Calu3 (cell line): ENCODE data around the gene INSIG2. TPM values are rescaled to one million over a fixed set of nuclear protein-coding genes. Genes with fewer than 3 reads are reported as not detected.

Experiments
- BruUV-seq: library from RNA; stranded (reverse); fragments of 400-500 nt; replicated peaks from 2 replicates; lab custom pipeline; 2021; lab: Mats Ljungman, UMichigan
- CTCF ChIA-PET: fragments of 300-600 bp; sonication (Branson Sonifier 250); formaldehyde crosslinking; loops from one replicate; lab custom pipeline; 2022; ENCODE audit warnings: antibody characterized with exemption; lab: Charles Lee
- DNase-seq: peaks from one replicate; pipeline ENCODE4 v3.0.0; 2022
- H3K27ac Mint-ChIP-seq: one replicate; pipeline ENCODE4 v1.8.0; 2022; ENCODE audit warnings: mixed read lengths; ENCODE audit not compliant: unreplicated experiment
- H3K27me3 Mint-ChIP-seq: one replicate; pipeline ENCODE4 v1.8.0; 2022; ENCODE audit warnings: mixed read lengths; ENCODE audit not compliant: unreplicated experiment
- H3K36me3 Mint-ChIP-seq: one replicate; pipeline ENCODE4 v1.8.0; 2022; ENCODE audit warnings: mild to moderate bottlenecking, moderate library complexity, mixed read lengths; ENCODE audit not compliant: insufficient read depth, unreplicated experiment
- H3K4me1 Mint-ChIP-seq: one replicate; pipeline ENCODE4 v1.8.0; 2022; ENCODE audit warnings: mild to moderate bottlenecking, low read depth, mixed read lengths; ENCODE audit not compliant: unreplicated experiment
- H3K4me3 Mint-ChIP-seq: one replicate; pipeline ENCODE4 v1.8.0; 2022; ENCODE audit warnings: mild to moderate bottlenecking, low read depth, moderate library complexity, mixed read lengths; ENCODE audit not compliant: unreplicated experiment
- H3K9me3 Mint-ChIP-seq: one replicate; pipeline ENCODE4 v1.8.0; 2022; ENCODE audit warnings: low read depth, mixed read lengths; ENCODE audit not compliant: unreplicated experiment
- CTCF ChIP-seq: fragments of 200-600 bp; IDR thresholded peaks from one replicate; pipeline ENCODE4 v1.8.0; 2022; ENCODE audit warnings: antibody characterized with exemption; ENCODE audit not compliant: unreplicated experiment
- intact Hi-C: fragments of 100-400 bp; cut with micrococcal nuclease; formaldehyde crosslinking; loops from one replicate; pipeline ENCODE4 v1.10.0; 2022; ENCODE audit not compliant: unreplicated experiment
- total RNA-seq: library from RNA; stranded (reverse); gene quantifications from 2 replicates; pipeline ENCODE4 v1.2.3, GENCODE V29; 2022

INSIG2 gene
- total RNA-seq, 1 experiment from 2014 or later = 67.1 TPM

- Mint-ChIP-seq H3K4me3 (no peak overlapping the region), H3K4me1 (peaks cover 57% of the 10 kb centered on the region), H3K9me3 (no peaks in the 10 kb centered on the region), H3K36me3 (no peaks in the 10 kb centered on the region), H3K27ac (no peak overlapping the region), H3K27me3 (no peaks in the 10 kb centered on the region)
- no TSS peak for BruUV-seq
- no peak for TF ChIP-seq CTCF
- CTCF ChIA-PET = no interaction called here
- DNase-seq = no peak
- intact Hi-C loops = loop anchor here (5.0 kb wide), 2 partner anchors 138 to 808 kb away; no protein-coding TSS in a partner anchor
Observed at GRCh38 chr2:118049140-118049815, 39.0 kb upstream of the INSIG2 start.

- TF ChIP-seq CTCF = no peak
- intact Hi-C loops = loop anchor here (5.0 kb wide), 2 partner anchors 138 to 808 kb away; no protein-coding TSS in a partner anchor
- H3K27me3 Mint-ChIP-seq = no peaks in the 10 kb centered on the region
- H3K9me3 Mint-ChIP-seq = no peaks in the 10 kb centered on the region
- no TSS peak for BruUV-seq
- H3K4me3 Mint-ChIP-seq = no peak overlapping the region
- H3K36me3 Mint-ChIP-seq = no peaks in the 10 kb centered on the region
- peaks cover 52% of the 10 kb centered on the region for H3K4me1 Mint-ChIP-seq
- no peak for DNase-seq
- no peak overlapping the region for H3K27ac Mint-ChIP-seq
- CTCF ChIA-PET = no interaction called here
Observed at GRCh38 chr2:118049816-118050140, 38.5 kb upstream of the INSIG2 start.

GRCh38 chr2:118050386-118050785 lies 37.9 kb upstream of the INSIG2 start:
- H3K27me3 Mint-ChIP-seq = no peaks in the 10 kb centered on the region
- CTCF ChIA-PET = no interaction called here
- peaks cover 50% of the 10 kb centered on the region for H3K4me1 Mint-ChIP-seq
- intact Hi-C loops = no loop called here
- no peaks in the 10 kb centered on the region for H3K36me3 Mint-ChIP-seq
- H3K9me3 Mint-ChIP-seq = no peaks in the 10 kb centered on the region
- no peak overlapping the region for H3K27ac Mint-ChIP-seq
- no peak for TF ChIP-seq CTCF
- DNase-seq = no peak
- no peak overlapping the region for H3K4me3 Mint-ChIP-seq
- BruUV-seq = no TSS peak

- Mint-ChIP-seq H3K27ac (no peak overlapping the region), H3K27me3 (no peaks in the 10 kb centered on the region), H3K9me3 (no peaks in the 10 kb centered on the region), H3K4me3 (no peak overlapping the region), H3K36me3 (no peaks in the 10 kb centered on the region), H3K4me1 (peaks cover 56% of the 10 kb centered on the region)
- DNase-seq = no peak
- CTCF ChIA-PET = no interaction called here
- intact Hi-C loops = no loop called here
- TF ChIP-seq CTCF = no peak
- no TSS peak for BruUV-seq
Observed at GRCh38 chr2:118050974-118051373, 37.3 kb upstream of the INSIG2 start.
